ENCODE measurements around the gene ACKR3.

The ACKR3 gene

GRCh38 chr2:236626391-236627150 lies 56.9 kb downstream of the ACKR3 start:
- H3K4me3 ChIP-seq (ENCODE audit: low read depth, low read length): no peak overlapping the region
- no peak for DNase-seq (ENCODE audit: low read depth)
- no peak for TF ChIP-seq CTCF (IDR thresholded peaks at IDR 0.05; ENCODE audit: low read depth, low read length, missing control alignments)

GRCh38 chr2:236627193-236627592 lies 57.6 kb downstream of the ACKR3 start:
- no peak overlapping the region for H3K4me3 ChIP-seq (ENCODE audit: low read depth, low read length)
- no peak for TF ChIP-seq CTCF (IDR thresholded peaks at IDR 0.05; ENCODE audit: low read depth, low read length, missing control alignments)
- DNase-seq (ENCODE audit: low read depth): no peak

- TF ChIP-seq CTCF (IDR thresholded peaks at IDR 0.05; ENCODE audit: low read depth, low read length, missing control alignments): no peak
- DNase-seq (ENCODE audit: low read depth): no peak
- no peak overlapping the region for H3K4me3 ChIP-seq (ENCODE audit: low read depth, low read length)
Observed at GRCh38 chr2:236627841-236628240, 58.2 kb downstream of the ACKR3 start.

- TF ChIP-seq CTCF (IDR thresholded peaks at IDR 0.05; ENCODE audit: low read depth, low read length, missing control alignments): no peak
- no peak for DNase-seq (ENCODE audit: low read depth)
- H3K4me3 ChIP-seq (ENCODE audit: low read depth, low read length): no peak overlapping the region
Observed at GRCh38 chr2:236628256-236628901, 58.8 kb downstream of the ACKR3 start.

GRCh38 chr2:236628981-236629605 lies 59.5 kb downstream of the ACKR3 start:
- no peak overlapping the region for H3K4me3 ChIP-seq (ENCODE audit: low read depth, low read length)
- TF ChIP-seq CTCF (IDR thresholded peaks at IDR 0.05; ENCODE audit: low read depth, low read length, missing control alignments): no peak
- no peak for DNase-seq (ENCODE audit: low read depth)

GRCh38 chr2:236629961-236630872 lies 60.6 kb downstream of the ACKR3 start:
- H3K4me3 ChIP-seq (ENCODE audit: low read depth, low read length): no peak overlapping the region
- no peak for DNase-seq (ENCODE audit: low read depth)
- TF ChIP-seq CTCF (IDR thresholded peaks at IDR 0.05; ENCODE audit: low read depth, low read length, missing control alignments): no peak

Data from GM12864 (cell line).